Effector CD4-positive, alpha-beta T cell (primary cell): ENCODE results near the gene SPRY1.

Experiments used
- DNase-seq: peaks from one replicate; pipeline ENCODE4 v3.0.0-alpha.2; 2020

The SPRY1 gene

GRCh38 chr4:123380728-123381716 lies 15.6 kb upstream of the SPRY1 start:
- no peak for DNase-seq

DNA sequence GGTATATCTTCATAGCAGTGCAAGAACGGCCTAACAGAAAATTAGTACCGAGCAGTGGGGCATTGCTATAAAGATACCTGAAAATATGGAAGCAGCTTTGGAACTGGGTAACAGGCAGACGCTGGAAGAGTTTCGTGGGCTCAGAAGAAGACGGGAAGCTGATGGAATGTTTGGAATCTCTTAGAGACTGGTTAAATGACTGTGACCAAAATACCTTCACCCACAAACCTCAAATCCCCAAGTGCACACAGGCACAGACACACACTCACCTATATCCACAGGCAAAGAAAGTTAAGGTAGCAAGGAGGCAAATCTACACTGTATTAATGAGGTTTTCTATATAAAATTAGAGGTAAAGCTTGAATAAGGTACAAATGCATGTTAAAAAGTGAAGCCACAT lies 14.6 kb upstream of the SPRY1 start:
- no peak for DNase-seq

DNA sequence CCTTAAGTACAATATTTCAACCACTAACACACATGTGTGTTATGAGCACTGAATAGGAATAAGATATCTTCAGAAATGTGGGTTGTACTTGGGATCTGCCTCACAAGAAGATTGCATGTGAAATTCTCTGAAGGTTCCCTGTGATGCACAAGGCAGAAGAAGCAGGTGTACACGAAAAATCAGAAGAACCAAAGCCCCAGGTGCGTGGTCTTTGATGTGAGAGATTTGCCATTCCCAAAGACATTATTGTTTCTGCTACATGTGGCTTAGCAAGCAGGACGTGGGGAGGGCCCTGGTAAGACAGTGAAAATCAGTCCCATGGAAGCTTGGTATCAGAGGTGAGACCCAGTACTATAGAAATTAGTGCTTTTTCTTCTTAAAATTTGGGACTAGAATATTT lies 13.0 kb upstream of the SPRY1 start:
- no peak for DNase-seq

- no peak for DNase-seq
Measured at GRCh38 chr4:123386609-123387008, 10.0 kb upstream of the SPRY1 start.

DNA sequence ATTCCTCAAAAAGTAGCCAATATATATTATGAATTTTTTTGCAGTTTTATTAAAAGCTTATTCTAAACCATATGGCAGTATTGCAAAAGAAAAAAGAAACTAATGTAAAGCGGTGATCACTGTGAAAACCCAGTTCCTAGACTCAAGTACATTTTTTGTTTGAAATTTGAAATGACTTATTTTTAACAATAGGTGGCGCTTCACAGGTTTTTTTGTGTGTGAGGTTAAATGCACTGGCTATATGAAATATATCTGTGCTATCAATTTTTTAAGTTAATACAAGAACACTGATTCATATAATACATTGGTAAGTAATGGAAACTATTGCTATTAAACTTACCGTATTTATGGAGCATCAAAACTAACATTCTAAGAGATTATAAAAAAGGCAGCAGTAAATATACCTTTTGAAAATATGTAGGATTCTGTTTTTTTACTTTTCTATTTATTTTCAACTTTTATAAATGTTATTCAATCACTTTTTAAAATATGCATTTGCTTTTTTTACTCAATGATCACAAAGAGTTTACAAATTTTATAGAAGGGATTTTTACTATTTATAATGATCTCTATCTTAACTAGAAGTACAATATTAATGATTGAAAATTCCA lies 5.6 kb upstream of the SPRY1 start:
- DNase-seq, result no peak

- no peak for DNase-seq
Measured at GRCh38 chr4:123393721-123394120, 2.9 kb upstream of the SPRY1 start.

DNA sequence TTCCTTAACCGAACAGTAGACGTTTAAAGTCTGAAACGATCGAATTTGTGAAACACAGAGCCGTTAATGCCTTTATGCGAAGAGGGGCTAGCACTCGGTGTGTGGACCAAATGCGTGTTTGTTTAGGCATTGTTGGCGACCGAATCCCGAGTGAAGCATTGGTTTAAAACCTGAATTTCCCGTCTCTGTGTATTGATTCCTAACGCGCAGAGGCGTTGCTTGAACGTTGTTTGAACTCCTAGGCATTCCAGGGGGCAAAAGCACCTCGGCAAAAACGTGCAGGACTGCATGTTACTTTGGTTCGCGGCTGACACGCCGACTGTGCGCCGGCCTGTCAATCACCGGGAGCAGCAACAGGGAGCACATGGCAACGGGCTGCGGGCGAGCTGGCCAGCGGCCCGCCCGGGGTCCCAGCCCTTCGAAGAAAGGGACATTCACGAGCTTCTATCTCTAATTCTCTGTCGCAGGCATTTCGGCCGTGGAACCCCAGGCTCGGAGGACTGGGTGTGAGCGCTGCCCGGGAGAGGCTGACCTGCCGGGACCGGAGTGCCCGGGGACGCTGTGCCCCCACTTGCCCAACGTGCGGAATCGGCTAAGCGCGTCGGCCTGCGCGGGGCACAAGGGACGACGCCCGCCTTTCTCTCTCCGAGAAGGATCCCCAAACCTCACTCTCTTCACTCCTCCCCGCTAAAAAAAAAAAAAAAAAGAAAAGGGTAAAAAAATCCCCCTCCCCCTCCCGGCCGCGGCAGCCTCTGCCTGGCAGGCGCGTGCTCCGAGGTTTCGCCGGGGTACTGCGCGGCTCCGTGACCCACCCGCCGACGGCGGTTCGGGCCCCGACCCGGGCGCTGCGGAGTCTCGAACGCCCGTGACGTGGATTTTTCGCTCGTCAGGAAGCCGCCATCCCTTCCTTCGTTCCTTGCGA lies 810 bp downstream of the SPRY1 start:
- DNase-seq, result peak; percentile 20

- peak; percentile 38 for DNase-seq
Measured at GRCh38 chr4:123398066-123398852, 1.7 kb downstream of the SPRY1 start.

GRCh38 chr4:123398853-123399626 lies 2.4 kb downstream of the SPRY1 start:
- peak; percentile 32 for DNase-seq

DNA sequence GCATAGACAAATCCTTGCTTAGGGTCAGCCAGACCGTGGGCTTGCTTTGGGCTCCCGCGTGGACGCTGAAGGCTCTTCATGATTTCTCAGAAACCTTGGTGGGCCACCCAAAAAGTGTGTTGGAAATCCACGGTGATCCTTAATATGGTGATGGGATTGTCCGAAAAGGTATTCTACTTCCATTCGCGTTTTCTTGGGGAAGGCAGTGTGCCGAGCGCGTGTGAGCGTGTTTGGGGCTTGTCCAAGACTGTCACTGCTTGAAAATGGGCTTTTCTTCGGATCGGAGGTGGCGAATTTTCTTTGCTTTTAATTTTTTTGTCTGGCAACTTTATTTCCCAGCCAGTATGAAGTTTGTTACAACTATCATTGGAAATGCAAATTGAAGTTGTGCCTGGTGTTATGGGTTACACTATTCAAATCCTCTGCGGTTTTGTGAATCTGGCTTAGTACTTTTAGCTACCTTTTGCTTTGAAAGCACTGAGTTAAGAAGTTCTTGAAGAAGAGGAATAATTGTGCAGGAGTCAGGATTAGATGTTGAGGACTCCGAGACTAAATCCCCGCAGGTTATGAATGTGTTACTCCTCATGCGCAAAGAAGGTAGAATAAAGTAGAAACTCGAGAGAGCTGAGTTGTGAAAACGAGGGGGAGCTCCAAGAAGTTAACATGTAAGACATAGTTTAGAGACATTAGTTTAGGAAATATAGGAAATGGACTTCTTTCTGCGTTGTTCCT lies 3.2 kb downstream of the SPRY1 start:
- DNase-seq, result no peak

DNA sequence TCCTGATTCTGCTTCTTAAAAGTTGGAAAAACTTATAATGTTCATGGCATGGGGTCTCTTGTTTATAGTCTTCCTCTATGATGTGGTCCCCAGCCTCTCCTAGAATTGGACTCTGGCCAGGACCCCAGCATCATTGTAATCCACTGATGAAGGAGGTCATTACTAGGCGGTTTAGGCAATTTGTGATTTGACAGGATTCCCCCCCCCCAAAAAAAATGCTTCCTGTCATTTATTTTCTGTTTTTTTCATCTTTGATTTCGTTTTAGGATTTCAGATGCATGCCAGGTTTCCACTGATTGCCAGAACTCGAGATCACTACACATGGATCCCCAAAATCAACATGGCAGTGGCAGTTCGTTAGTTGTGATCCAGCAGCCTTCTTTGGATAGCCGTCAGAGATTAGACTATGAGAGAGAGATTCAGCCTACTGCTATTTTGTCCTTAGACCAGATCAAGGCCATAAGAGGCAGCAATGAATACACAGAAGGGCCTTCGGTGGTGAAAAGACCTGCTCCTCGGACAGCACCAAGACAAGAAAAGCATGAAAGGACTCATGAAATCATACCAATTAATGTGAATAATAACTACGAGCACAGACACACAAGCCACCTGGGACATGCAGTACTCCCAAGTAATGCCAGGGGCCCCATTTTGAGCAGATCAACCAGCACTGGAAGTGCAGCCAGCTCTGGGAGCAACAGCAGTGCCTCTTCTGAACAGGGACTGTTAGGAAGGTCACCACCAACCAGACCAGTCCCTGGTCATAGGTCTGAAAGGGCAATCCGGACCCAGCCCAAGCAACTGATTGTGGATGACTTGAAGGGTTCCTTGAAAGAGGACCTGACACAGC lies 4.9 kb downstream of the SPRY1 start:
- no peak for DNase-seq

- DNase-seq, result no peak
Measured at GRCh38 chr4:123402121-123402465, 5.5 kb downstream of the SPRY1 start.

DNA sequence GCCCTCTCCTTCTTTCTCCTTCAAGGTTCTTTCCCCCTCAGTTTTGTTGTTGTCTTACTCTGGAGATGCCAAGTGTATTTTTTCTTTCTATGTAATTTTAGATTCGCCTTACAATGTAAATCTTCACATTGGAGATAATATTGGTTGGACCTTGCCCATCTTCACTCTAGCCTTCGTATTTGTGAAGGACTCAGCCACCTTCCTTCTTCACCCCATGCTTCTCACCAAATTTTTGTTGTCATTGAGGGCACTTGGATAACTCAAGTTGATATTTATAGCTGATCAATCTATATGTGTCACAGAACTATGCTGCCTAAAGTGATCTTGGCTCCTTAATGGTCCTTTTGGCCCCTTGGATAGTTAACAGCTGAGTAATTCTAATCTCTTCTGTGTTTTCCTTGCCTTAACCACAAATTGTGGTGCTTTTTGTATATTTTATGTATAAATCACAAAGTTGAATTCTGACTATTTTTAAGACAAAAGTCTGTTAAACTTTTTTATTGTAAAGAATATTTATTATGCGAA lies 6.5 kb downstream of the SPRY1 start:
- no peak for DNase-seq

DNA sequence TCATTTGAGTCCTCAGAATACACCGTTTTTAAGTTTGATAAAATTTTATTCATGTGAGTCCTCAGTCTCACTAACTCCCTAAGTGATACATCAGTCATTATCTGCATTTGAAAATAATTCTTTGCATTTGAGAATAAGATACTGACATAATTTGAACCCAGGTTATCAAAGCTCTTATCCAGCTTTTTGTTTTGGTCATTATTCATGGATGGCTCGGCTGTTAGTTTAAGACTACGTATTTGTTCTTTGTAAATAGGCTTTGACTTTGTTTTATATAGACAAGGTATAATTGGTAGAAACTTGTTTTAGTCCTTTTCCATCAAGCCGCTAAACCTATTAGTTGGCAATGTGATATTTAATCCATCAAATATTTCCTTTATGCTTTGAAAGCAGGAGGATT lies 7.9 kb downstream of the SPRY1 start:
- no peak for DNase-seq

GRCh38 chr4:123405267-123405865 lies 8.8 kb downstream of the SPRY1 start:
- DNase-seq, result no peak

DNA sequence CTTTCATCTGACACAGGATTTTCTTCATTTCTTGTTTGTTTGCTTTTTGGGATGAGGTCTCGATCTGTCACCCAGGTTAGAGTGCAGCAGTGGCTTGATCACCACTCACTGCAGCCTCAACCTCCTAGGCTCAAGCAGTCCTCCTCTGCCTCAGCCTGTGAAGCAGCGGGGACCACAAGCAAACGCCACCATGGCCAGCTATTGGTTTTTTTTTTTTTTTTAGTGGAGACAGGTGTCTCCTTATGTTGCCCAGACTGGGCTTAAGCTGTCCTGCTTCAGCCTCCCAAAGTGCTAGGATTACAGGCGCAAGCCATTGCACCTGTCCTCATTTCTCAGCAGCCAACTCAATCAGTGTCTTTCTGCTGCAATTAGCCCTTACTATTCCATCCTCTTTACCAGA lies 10.3 kb downstream of the SPRY1 start:
- no peak for DNase-seq

DNA sequence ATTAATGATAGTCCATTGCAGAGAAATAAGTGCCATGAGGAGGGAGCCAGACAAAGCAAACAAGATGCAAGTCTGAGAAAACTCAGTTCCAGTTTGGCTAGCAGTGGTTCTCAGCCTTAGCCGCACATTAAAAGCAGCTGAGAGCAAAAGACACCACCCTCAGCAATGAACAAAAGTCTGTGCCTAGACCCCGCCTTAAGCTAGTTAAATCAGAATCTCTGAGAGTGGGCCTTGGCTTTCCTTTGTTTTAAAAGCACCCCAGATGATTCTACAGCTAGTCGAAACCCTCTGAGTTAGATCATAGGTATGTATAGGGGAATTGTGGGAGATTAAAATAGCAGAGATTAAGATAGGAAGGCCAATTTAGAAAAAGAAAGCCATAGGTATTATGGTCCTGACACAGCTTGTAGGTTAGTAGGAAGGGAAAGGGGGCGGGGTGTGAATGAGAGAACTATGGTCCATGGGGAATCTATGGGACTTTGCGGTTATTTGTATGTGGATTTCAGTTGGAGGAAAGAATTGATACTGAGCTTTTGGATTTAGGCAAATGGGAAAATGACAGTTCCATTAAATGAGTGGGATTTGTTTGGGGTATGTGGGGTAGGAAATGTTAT lies 12.0 kb downstream of the SPRY1 start:
- no peak for DNase-seq

- no peak for DNase-seq
Measured at GRCh38 chr4:123409334-123409733, 12.7 kb downstream of the SPRY1 start.

GRCh38 chr4:123411514-123411913 lies 14.9 kb downstream of the SPRY1 start:
- no peak for DNase-seq
